HG03196 (cell line): Measurements from ENCODE around the gene WNK4.

ENCODE experiments used
- ATAC-seq: cut with Tn5 transposase; IDR thresholded peaks from one replicate; pipeline ENCODE4 v1.9.1; 2021; ENCODE audit not compliant: unreplicated experiment

WNK4 gene

GRCh38 chr17:42833767-42834422, 53.5 kb downstream of the WNK4 start:
- ATAC-seq, result peak; percentile 28

GRCh38 chr17:42835732-42836131, 55.3 kb downstream of the WNK4 start:
- no peak for ATAC-seq

- no peak for ATAC-seq
Observed at GRCh38 chr17:42841975-42842685, 61.7 kb downstream of the WNK4 start.

- ATAC-seq, result no peak
Observed at GRCh38 chr17:42843358-42843934, 63.0 kb downstream of the WNK4 start.

GRCh38 chr17:42844271-42844670, 63.9 kb downstream of the WNK4 start, which contains the start of gene AOC2:
TSS of gene AOC2 (plus strand) at chr17:42844580. CDS start at chr17:42844627, 47 bp downstream.
- ATAC-seq, result no peak

- no peak for ATAC-seq
Observed at GRCh38 chr17:42844761-42845555, 64.5 kb downstream of the WNK4 start.

GRCh38 chr17:42845556-42845917, 65.1 kb downstream of the WNK4 start:
- ATAC-seq, result no peak

GRCh38 chr17:42845918-42846593, 65.6 kb downstream of the WNK4 start:
- no peak for ATAC-seq
